ENCODE data around the gene ANKRD66. TPM values are rescaled to one million over a fixed set of nuclear protein-coding genes. Genes with fewer than 3 reads are reported as not detected.

The ANKRD66 gene
- polyA plus RNA-seq, 1 of the 3 experiments (the other 2 are of a cell fraction) = not detected

GRCh38 chr6:46749731-46750130 is 3.0 kb downstream of the ANKRD66 start:
- CTCF ChIA-PET = no interaction called here
- WGBS (ENCODE audit: low lambda C conversion rate) = 20% methylated on average over 5 of the region's 5 CpGs
- POLR2A ChIA-PET = no interaction called here
- H3K9ac ChIP-seq = no peak overlapping the region
- H4K20me1 ChIP-seq (ENCODE audit: insufficient read depth) = no peaks in the 10 kb centered on the region
- H3K9me3 ChIP-seq = no peaks in the 10 kb centered on the region
- no peaks in the 10 kb centered on the region for H3K9me2 ChIP-seq
- TF ChIP-seq NRF1 (IDR thresholded peaks at IDR 0.05; ENCODE audit: low read depth, low read length) = no peak
- no peaks in the 10 kb centered on the region for H3K27me3 ChIP-seq (ENCODE audit: insufficient read depth)
- H3K27ac ChIP-seq (ENCODE audit: low read depth in 2 of 2, low read length in 1 of 2) = no peak overlapping the region
- no peak overlapping the region for H3K4me3 ChIP-seq (ENCODE audit: low read depth in 2 of 2, low read length in 1 of 2)
- no peak overlapping the region for H2AFZ ChIP-seq (ENCODE audit: low read depth)
- no peaks in the 10 kb centered on the region for H3F3A ChIP-seq (replicated peaks; ENCODE audit: insufficient read depth)
- no peaks in the 10 kb centered on the region for H3K4me1 ChIP-seq (ENCODE audit: control insufficient read depth in 1 of 2, insufficient read depth in 2 of 2, low read depth in 1 of 2, low read length in 1 of 2)
- no peak overlapping the region for H3K4me2 ChIP-seq
- H3K36me3 ChIP-seq (replicated peaks in 1 of 2; ENCODE audit: control insufficient read depth in 1 of 2, insufficient read depth in 2 of 2, low read length in 1 of 2) = no peaks in the 10 kb centered on the region
- DNase-seq = no peak
- no peaks in the 10 kb centered on the region for H3K79me2 ChIP-seq (ENCODE audit: insufficient read depth)

- H3K9me2 ChIP-seq = no peaks in the 10 kb centered on the region
- DNase-seq = no peak
- ChIA-PET CTCF (no interaction called here), POLR2A (no interaction called here)
- no peaks in the 10 kb centered on the region for H3K79me2 ChIP-seq (ENCODE audit: insufficient read depth)
- TF ChIP-seq EZH2phosphoT487 (IDR thresholded peaks at IDR 0.05; ENCODE audit: borderline replicate concordance, low read depth) (no peak), CHD2 (IDR thresholded peaks at IDR 0.05; ENCODE audit: low read length, partially characterized antibody) (no peak), FOXJ3 (CRISPR knock-in tag; IDR thresholded peaks at IDR 0.05) (no peak), EP300 (IDR thresholded peaks at IDR 0.05; ENCODE audit: borderline replicate concordance in 1 of 2, low read depth in 1 of 2, low read length in 1 of 2) (no peak), RCOR1 (IDR thresholded peaks at IDR 0.05; ENCODE audit: low read length) (no peak), RFX5 (IDR thresholded peaks at IDR 0.05; ENCODE audit: low read length) (no peak), GABPA (IDR thresholded peaks at IDR 0.05; ENCODE audit: low read depth) (no peak), POLR2AphosphoS5 (IDR thresholded peaks at IDR 0.05; ENCODE audit: low read depth, low read length) (no peak), RAD21 (IDR thresholded peaks at IDR 0.05; ENCODE audit: low read length) (no peak), TAF1 (IDR thresholded peaks at IDR 0.05; ENCODE audit: borderline replicate concordance, low read depth, low read length) (no peak), YY1 (IDR thresholded peaks at IDR 0.05; ENCODE audit: low read depth) (no peak)
- TF ChIP-seq, protein P1, sequence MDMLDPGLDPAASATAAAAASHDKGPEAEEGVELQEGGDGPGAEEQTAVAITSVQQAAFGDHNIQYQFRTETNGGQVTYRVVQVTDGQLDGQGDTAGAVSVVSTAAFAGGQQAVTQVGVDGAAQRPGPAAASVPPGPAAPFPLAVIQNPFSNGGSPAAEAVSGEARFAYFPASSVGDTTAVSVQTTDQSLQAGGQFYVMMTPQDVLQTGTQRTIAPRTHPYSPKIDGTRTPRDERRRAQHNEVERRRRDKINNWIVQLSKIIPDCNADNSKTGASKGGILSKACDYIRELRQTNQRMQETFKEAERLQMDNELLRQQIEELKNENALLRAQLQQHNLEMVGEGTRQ (IDR thresholded peaks at IDR 0.05; ENCODE audit: borderline replicate concordance, low read depth, low read length) = no peak
- TF ChIP-seq, protein P2, sequence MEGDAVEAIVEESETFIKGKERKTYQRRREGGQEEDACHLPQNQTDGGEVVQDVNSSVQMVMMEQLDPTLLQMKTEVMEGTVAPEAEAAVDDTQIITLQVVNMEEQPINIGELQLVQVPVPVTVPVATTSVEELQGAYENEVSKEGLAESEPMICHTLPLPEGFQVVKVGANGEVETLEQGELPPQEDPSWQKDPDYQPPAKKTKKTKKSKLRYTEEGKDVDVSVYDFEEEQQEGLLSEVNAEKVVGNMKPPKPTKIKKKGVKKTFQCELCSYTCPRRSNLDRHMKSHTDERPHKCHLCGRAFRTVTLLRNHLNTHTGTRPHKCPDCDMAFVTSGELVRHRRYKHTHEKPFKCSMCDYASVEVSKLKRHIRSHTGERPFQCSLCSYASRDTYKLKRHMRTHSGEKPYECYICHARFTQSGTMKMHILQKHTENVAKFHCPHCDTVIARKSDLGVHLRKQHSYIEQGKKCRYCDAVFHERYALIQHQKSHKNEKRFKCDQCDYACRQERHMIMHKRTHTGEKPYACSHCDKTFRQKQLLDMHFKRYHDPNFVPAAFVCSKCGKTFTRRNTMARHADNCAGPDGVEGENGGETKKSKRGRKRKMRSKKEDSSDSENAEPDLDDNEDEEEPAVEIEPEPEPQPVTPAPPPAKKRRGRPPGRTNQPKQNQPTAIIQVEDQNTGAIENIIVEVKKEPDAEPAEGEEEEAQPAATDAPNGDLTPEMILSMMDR (IDR thresholded peaks at IDR 0.05) = no peak
- no peaks in the 10 kb centered on the region for H3K9me3 ChIP-seq
- no peaks in the 10 kb centered on the region for H3F3A ChIP-seq (replicated peaks; ENCODE audit: insufficient read depth)
- no peak overlapping the region for H3K9ac ChIP-seq
- no peaks in the 10 kb centered on the region for H4K20me1 ChIP-seq (ENCODE audit: insufficient read depth)
- H3K27me3 ChIP-seq (ENCODE audit: insufficient read depth) = no peaks in the 10 kb centered on the region
- no peaks in the 10 kb centered on the region for H3K4me1 ChIP-seq (ENCODE audit: control insufficient read depth in 1 of 2, insufficient read depth in 2 of 2, low read depth in 1 of 2, low read length in 1 of 2)
- WGBS (ENCODE audit: low lambda C conversion rate) = 15% methylated on average over 3 of the region's 3 CpGs
- H3K4me2 ChIP-seq = no peak overlapping the region
- no peak overlapping the region for H3K4me3 ChIP-seq (ENCODE audit: low read depth in 2 of 2, low read length in 1 of 2)
- no peak overlapping the region for H2AFZ ChIP-seq (ENCODE audit: low read depth)
- no peak overlapping the region for H3K27ac ChIP-seq (ENCODE audit: low read depth in 2 of 2, low read length in 1 of 2)
- H3K36me3 ChIP-seq (replicated peaks in 1 of 2; ENCODE audit: control insufficient read depth in 1 of 2, insufficient read depth in 2 of 2, low read length in 1 of 2) = no peaks in the 10 kb centered on the region
Observed at GRCh38 chr6:46751658-46752057, 4.9 kb downstream of the ANKRD66 start.

All from SK-N-SH (cell line).